HEK293 (cell line): ENCODE results near the gene ANKRD33B.

Source experiments
- CTCF ChIA-PET: fragments of 350-600 bp; formaldehyde crosslinking; extraction: SDS; loops from one replicate; lab custom pipeline; 2021; ENCODE audit warnings: antibody characterized with exemption; lab: Yijun Ruan, JAX
- POLR2A ChIA-PET: fragments of 300-600 bp; formaldehyde crosslinking; extraction: SDS; loops from one replicate; lab custom pipeline; 2020; ENCODE audit warnings: antibody characterized with exemption, inconsistent platforms; lab: Yijun Ruan, JAX
- H3K27ac ChIP-seq: fragments of 200-500 bp; sonication (Bioruptor generic); 2 replicates; pipeline ENCODE4 v1.5.1; 2014; ENCODE audit warnings: low read depth, low read length, control low read depth, inconsistent platforms; ENCODE audit errors: extremely low read depth
- H3K36me3 ChIP-seq, 2 experiments: fragments of 200-500 bp in 1 of 2; sonication (Bioruptor generic) in 1 of 2; 1 replicate in 1 of 2; 2 replicates in 1 of 2; pipeline ENCODE4 v1.5.1; 2014 to 2017; ENCODE audit warnings: inconsistent platforms in 2 of 2, low read length in 2 of 2; ENCODE audit not compliant: control insufficient read depth in 2 of 2, insufficient read depth in 1 of 2
- H3K4me1 ChIP-seq: fragments of 200-500 bp; sonication (Bioruptor generic); 2 replicates; pipeline ENCODE4 v1.5.1; 2014; ENCODE audit warnings: mild to moderate bottlenecking, low read length, inconsistent platforms; ENCODE audit not compliant: control insufficient read depth, insufficient read depth
- H3K4me3 ChIP-seq: 2 replicates; pipeline ENCODE4 v1.5.1; 2011; ENCODE audit warnings: low read depth, mild to moderate bottlenecking, control low read depth, low read length, moderate library complexity
- H3K9me3 ChIP-seq: fragments of 200-500 bp; sonication (Bioruptor generic); 2 replicates; pipeline ENCODE4 v1.5.1; 2014; ENCODE audit warnings: low read depth, low read length, inconsistent platforms; ENCODE audit not compliant: control insufficient read depth, insufficient read depth
- HOXA7 ChIP-seq: sonication (generic); formaldehyde crosslinking; IDR thresholded peaks from 2 replicates; pipeline ENCODE4 v1.8.1; 2022; ENCODE audit warnings: missing genetic modification reagents, borderline replicate concordance
- KLF8 ChIP-seq: fragments of 450-650 bp; formaldehyde crosslinking; IDR thresholded peaks from 2 replicates; pipeline ENCODE4 v1.5.1; 2016; ENCODE audit warnings: missing biosample characterization, missing genetic modification characterization
- MZF1 ChIP-seq: fragments of 450-650 bp; formaldehyde crosslinking; IDR thresholded peaks from 2 replicates; pipeline ENCODE4 v1.5.1; 2017; ENCODE audit warnings: missing biosample characterization, missing genetic modification characterization, borderline replicate concordance
- RBAK ChIP-seq: fragments of 450-650 bp; formaldehyde crosslinking; IDR thresholded peaks from 2 replicates; pipeline ENCODE4 v1.5.1; 2016; ENCODE audit warnings: missing biosample characterization, missing genetic modification characterization
- TRIM28 ChIP-seq: IDR thresholded peaks from 2 replicates; pipeline ENCODE4 v1.6.1; 2011; ENCODE audit warnings: low read length, control low read depth, borderline replicate concordance
- ZBTB8A ChIP-seq: fragments of 450-650 bp; formaldehyde crosslinking; IDR thresholded peaks from 2 replicates; pipeline ENCODE4 v1.5.1; 2016; ENCODE audit warnings: missing biosample characterization, missing genetic modification characterization
- ZNF248 ChIP-seq: fragments of 450-650 bp; formaldehyde crosslinking; IDR thresholded peaks from 2 replicates; pipeline ENCODE4 v1.5.1; 2017; ENCODE audit warnings: missing biosample characterization, missing genetic modification characterization
- ZNF561 ChIP-seq: fragments of 450-650 bp; IDR thresholded peaks from 2 replicates; pipeline ENCODE4 v1.5.1; 2018; ENCODE audit warnings: missing biosample characterization, missing genetic modification characterization, borderline replicate concordance
- ZNF585B ChIP-seq: fragments of 450-650 bp; formaldehyde crosslinking; IDR thresholded peaks from 2 replicates; pipeline ENCODE4 v1.5.1; 2016; ENCODE audit warnings: missing biosample characterization, missing genetic modification characterization
- ZNF596 ChIP-seq: fragments of 450-650 bp; IDR thresholded peaks from 2 replicates; pipeline ENCODE4 v1.5.0; 2018; ENCODE audit warnings: missing biosample characterization, mild to moderate bottlenecking, missing genetic modification characterization, moderate library complexity
- ZNF76 ChIP-seq: fragments of 450-650 bp; formaldehyde crosslinking; IDR thresholded peaks from 2 replicates; pipeline ENCODE4; 2016; ENCODE audit warnings: low read depth, missing biosample characterization, missing genetic modification characterization, borderline replicate concordance
- ZNF768 ChIP-seq: fragments of 450-650 bp; formaldehyde crosslinking; IDR thresholded peaks from 2 replicates; pipeline ENCODE4 v1.5.1; 2018; ENCODE audit warnings: missing biosample characterization, mild to moderate bottlenecking, missing genetic modification characterization
- ZNF777 ChIP-seq: fragments of 450-650 bp; formaldehyde crosslinking; IDR thresholded peaks from 2 replicates; pipeline ENCODE4 v1.5.1; 2017; ENCODE audit warnings: missing biosample characterization, missing genetic modification characterization, borderline replicate concordance
- TF ChIP-seq, protein P1 (sequence below): fragments of 450-650 bp; formaldehyde crosslinking; optimal IDR thresholded peaks from 2 replicates; pipeline ENCODE3; 2016; ENCODE audit warnings: missing biosample characterization, mild to moderate bottlenecking, missing genetic modification characterization
- TF ChIP-seq, protein P2 (sequence below): fragments of 450-650 bp; formaldehyde crosslinking; IDR thresholded peaks from 2 replicates; pipeline ENCODE4 v1.5.1; 2016; ENCODE audit warnings: missing biosample characterization, missing genetic modification characterization, low read depth
- TF ChIP-seq, protein P3 (sequence below): fragments of 450-650 bp; formaldehyde crosslinking; IDR thresholded peaks from 2 replicates; pipeline ENCODE4 v1.5.1; 2016; ENCODE audit warnings: missing biosample characterization, missing genetic modification characterization
- TF ChIP-seq, protein P4 (sequence below): fragments of 450-650 bp; formaldehyde crosslinking; IDR thresholded peaks from 2 replicates; pipeline ENCODE4 v1.5.1; 2016; ENCODE audit warnings: missing biosample characterization, missing genetic modification characterization
- TF ChIP-seq, protein P5 (sequence below): fragments of 450-650 bp; formaldehyde crosslinking; IDR thresholded peaks from 2 replicates; pipeline ENCODE4 v1.5.1; 2016; ENCODE audit warnings: missing biosample characterization, missing genetic modification characterization

ANKRD33B gene

DNA sequence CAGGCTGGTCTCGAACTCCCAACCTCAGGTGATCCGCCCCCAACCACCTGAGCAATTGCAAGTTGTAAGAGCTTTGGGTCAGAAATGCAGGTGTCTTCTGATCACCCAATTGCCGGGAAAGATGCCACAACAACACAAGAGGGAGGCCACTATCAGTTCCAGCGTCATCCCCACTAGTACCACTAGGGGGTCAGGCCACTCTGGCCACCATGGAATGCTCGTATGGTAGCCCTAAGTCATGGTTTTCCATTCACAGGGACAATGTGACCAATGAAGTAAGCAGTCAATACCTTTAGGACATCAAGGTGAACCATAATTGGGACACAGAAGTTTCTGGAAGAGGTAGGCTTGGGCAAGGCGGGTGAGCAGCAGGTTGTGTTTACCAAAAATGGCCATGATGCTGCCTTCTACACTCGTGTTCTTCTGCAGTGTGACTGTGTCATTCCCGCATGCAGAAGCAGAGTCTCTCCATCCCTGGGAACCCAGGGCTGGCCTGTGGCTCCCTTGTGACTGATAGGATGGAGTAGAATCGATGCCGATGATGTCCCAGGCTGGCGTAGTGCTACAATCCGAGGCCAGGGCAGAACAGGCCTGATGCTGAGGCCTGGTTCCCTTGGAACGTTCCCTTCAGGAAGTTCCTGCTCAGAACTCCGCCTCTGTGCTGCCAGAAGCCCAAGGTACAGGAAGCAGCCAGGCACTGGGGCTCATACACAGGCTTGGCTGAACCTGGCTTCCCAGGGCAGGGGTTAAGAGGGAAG, 42.2 kb upstream of the ANKRD33B start (continued):
- TF ChIP-seq ZNF561 = no peak
- no peak for TF ChIP-seq ZBTB8A
- TF ChIP-seq, protein P1, sequence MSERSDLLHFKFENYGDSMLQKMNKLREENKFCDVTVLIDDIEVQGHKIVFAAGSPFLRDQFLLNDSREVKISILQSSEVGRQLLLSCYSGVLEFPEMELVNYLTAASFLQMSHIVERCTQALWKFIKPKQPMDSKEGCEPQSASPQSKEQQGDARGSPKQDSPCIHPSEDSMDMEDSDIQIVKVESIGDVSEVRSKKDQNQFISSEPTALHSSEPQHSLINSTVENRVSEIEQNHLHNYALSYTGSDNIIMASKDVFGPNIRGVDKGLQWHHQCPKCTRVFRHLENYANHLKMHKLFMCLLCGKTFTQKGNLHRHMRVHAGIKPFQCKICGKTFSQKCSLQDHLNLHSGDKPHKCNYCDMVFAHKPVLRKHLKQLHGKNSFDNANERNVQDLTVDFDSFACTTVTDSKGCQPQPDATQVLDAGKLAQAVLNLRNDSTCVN = no peak
- no peak for TF ChIP-seq KLF8 (tag by site-specific recombination)

DNA sequence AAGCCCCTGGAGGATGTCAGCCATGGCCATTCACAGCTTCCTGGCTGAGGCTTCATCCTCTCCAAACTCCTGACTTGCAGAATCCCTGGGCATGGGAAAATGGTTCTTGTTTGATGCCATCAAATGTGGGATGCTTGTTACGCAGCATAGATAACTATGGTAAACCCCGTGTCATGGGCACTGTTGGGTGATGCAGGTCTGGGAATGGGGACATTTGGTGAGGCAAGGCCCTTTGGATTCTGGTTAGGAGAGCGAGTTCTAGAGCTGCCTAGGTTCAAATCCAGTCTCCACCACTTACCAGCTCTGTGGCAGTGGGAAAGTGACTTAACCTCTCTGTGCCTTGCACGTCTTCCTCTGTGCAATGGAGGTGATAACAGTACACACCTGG, 41.7 kb upstream of the ANKRD33B start:
- no peaks in the 10 kb centered on the region for H3K4me1 ChIP-seq
- H3K4me3 ChIP-seq = no peak overlapping the region
- CTCF ChIA-PET = interaction anchor here (0.6 to 0.9 kb wide), 4 partner anchors 12 to 144 kb away, joined by 3 to 4 read pairs (median 3); no protein-coding TSS in a partner anchor
- POLR2A ChIA-PET = no interaction called here
- no peaks in the 10 kb centered on the region for H3K36me3 ChIP-seq
- TF ChIP-seq ZNF596 (tag by site-specific recombination) (no peak), MZF1 (no peak), RBAK (tag by site-specific recombination) (peak; percentile 99), TRIM28 (no peak), ZNF248 (tag by site-specific recombination) (no peak), ZNF768 (tag by site-specific recombination) (0 out of 2 replicates have a peak, but pooled peaks have one; percentile 10), ZNF585B (tag by site-specific recombination) (no peak), ZNF76 (tag by site-specific recombination) (no peak), HOXA7 (no peak), ZNF777 (tag by site-specific recombination) (no peak)
- TF ChIP-seq, protein P2, sequence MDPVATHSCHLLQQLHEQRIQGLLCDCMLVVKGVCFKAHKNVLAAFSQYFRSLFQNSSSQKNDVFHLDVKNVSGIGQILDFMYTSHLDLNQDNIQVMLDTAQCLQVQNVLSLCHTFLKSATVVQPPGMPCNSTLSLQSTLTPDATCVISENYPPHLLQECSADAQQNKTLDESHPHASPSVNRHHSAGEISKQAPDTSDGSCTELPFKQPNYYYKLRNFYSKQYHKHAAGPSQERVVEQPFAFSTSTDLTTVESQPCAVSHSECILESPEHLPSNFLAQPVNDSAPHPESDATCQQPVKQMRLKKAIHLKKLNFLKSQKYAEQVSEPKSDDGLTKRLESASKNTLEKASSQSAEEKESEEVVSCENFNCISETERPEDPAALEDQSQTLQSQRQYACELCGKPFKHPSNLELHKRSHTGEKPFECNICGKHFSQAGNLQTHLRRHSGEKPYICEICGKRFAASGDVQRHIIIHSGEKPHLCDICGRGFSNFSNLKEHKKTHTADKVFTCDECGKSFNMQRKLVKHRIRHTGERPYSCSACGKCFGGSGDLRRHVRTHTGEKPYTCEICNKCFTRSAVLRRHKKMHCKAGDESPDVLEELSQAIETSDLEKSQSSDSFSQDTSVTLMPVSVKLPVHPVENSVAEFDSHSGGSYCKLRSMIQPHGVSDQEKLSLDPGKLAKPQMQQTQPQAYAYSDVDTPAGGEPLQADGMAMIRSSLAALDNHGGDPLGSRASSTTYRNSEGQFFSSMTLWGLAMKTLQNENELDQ (tag by site-specific recombination) = no peak
- TF ChIP-seq, protein P3, sequence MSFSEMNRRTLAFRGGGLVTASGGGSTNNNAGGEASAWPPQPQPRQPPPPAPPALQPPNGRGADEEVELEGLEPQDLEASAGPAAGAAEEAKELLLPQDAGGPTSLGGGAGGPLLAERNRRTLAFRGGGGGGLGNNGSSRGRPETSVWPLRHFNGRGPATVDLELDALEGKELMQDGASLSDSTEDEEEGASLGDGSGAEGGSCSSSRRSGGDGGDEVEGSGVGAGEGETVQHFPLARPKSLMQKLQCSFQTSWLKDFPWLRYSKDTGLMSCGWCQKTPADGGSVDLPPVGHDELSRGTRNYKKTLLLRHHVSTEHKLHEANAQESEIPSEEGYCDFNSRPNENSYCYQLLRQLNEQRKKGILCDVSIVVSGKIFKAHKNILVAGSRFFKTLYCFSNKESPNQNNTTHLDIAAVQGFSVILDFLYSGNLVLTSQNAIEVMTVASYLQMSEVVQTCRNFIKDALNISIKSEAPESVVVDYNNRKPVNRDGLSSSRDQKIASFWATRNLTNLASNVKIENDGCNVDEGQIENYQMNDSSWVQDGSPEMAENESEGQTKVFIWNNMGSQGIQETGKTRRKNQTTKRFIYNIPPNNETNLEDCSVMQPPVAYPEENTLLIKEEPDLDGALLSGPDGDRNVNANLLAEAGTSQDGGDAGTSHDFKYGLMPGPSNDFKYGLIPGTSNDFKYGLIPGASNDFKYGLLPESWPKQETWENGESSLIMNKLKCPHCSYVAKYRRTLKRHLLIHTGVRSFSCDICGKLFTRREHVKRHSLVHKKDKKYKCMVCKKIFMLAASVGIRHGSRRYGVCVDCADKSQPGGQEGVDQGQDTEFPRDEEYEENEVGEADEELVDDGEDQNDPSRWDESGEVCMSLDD (tag by site-specific recombination) = no peak
- TF ChIP-seq, protein P4, sequence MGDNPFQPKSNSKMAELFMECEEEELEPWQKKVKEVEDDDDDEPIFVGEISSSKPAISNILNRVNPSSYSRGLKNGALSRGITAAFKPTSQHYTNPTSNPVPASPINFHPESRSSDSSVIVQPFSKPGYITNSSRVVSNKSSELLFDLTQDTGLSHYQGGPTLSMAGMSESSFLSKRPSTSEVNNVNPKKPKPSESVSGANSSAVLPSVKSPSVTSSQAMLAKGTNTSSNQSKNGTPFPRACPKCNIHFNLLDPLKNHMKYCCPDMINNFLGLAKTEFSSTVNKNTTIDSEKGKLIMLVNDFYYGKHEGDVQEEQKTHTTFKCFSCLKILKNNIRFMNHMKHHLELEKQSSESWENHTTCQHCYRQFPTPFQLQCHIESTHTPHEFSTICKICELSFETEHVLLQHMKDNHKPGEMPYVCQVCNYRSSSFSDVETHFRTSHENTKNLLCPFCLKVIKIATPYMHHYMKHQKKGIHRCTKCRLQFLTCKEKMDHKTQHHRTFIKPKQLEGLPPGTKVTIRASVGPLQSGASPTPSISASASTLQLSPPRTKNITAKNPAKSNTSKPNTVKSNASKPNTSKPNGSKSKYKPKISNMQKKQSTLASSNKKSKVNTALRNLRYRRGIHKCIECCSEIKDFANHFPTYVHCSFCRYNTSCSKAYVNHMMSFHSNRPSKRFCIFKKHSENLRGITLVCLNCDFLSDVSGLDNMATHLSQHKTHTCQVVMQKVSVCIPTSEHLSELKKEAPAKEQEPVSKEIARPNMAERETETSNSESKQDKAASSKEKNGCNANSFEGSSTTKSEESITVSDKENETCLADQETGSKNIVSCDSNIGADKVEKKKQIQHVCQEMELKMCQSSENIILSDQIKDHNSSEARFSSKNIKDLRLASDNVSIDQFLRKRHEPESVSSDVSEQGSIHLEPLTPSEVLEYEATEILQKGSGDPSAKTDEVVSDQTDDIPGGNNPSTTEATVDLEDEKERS = no peak
- TF ChIP-seq, protein P5, sequence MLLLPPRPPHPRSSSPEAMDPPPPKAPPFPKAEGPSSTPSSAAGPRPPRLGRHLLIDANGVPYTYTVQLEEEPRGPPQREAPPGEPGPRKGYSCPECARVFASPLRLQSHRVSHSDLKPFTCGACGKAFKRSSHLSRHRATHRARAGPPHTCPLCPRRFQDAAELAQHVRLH (tag by site-specific recombination) = peak; percentile 66; the same call in 1 of the 2 replicates
- H3K27ac ChIP-seq = no peak overlapping the region
- H3K9me3 ChIP-seq = no peaks in the 10 kb centered on the region
